Stimulated activated CD8-positive, alpha-beta memory T cell treated with anti-CD3 and anti-CD28 coated beads, Interleukin-12 subunit alpha, Interleukin-12 subunit beta, amount 100 ng/mL, for 1 hour (primary cell): ENCODE data around the gene PLEK2.
A peak's percentile ranks its signal among the peaks of the same experiment; 100 is the strongest.
"Not testable (repeated sequence)": the region's sequence is repeated elsewhere in the genome, so short reads cannot be mapped to it uniquely, and the experiment has no call there.

Experiments
- DNase-seq: peaks from one replicate; pipeline ENCODE4 v3.0.0-alpha.2; 2020; ENCODE audit warnings: low read depth

Gene PLEK2

GRCh38 chr14:67411820-67412421 is at the start of gene PLEK2:
Gene PLEK2 (minus strand): TSS chr14:67412165. CDS start chr14:67412059, 106 bp downstream.
- DNase-seq = peak; percentile 6

DNA sequence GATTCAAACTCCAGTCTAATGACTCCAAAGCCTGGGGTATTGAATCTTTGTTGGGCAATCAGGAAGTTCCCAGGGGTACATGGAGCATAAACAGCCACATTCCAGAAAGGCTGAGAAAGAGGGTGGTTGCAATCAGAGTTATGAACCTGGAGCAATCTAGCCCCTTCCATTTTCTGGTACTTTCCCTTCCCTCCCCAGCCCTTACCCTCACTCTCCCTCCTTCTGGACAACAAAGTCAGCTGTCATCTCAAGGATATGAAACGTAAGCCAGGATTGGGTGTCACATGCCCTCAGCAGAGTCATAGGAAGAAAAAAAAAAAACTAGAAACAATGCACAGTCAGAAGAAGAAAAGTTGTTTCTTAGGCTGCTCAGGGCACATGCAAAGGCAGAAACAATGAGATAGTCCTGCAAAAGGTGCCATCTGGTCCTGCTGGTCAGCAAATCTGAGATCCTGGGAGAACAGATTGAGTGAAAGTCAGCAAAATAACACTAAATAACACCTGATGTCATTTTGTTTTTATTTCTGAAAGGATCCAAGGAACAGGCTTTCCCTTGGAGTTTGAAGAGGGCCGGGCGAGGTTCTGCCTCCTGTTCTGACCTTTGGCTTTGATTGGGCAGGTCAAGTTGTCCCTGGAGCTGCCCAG is 49.5 kb upstream of the PLEK2 start:
- DNase-seq = no peak

DNA sequence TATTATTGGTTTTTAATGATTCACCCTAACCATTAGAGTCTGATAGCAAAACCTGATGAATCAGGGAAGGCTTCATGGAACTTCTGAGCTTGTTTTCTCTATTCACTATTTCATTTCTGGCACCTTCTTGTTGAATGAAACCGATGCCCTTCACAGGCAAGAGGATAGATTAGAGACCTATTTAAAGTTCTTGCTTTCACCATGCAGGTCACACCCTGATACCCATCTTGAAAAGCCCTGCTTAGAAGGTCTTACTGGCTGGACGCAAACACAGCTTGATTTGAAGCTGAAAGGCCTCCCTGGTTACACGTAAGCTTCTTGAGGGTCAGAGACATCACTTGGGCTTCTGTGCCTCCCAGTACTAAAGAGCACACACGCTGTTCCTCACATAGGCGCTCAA is 47.4 kb upstream of the PLEK2 start:
- no peak for DNase-seq

DNA sequence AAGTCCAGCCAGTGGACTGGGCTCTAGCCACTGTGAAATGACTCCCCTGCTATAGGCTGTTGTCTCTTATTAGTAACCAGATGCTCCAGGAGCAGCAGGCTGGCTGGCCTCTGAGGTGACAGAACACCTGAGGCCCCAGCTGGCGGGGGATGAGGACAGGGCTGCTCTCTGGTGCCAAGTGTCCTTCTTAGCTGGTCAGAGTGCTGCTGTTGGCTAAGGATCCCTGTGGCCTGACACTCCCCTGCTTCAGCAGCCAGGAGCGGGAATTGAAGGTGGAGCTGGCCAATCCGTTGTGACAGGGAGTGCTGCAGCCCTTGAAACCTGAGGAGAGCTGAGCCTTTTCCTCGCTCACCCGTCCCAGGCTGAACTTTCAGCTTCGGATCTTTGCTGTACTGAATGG is 45.8 kb upstream of the PLEK2 start:
- DNase-seq = no peak

- DNase-seq = no peak
Measured at GRCh38 chr14:67456732-67457131, 44.8 kb upstream of the PLEK2 start.

GRCh38 chr14:67453575-67454300 is 41.8 kb upstream of the PLEK2 start:
- no peak for DNase-seq

GRCh38 chr14:67451667-67452066 is 39.7 kb upstream of the PLEK2 start:
- DNase-seq = not testable (repeated sequence)

DNA sequence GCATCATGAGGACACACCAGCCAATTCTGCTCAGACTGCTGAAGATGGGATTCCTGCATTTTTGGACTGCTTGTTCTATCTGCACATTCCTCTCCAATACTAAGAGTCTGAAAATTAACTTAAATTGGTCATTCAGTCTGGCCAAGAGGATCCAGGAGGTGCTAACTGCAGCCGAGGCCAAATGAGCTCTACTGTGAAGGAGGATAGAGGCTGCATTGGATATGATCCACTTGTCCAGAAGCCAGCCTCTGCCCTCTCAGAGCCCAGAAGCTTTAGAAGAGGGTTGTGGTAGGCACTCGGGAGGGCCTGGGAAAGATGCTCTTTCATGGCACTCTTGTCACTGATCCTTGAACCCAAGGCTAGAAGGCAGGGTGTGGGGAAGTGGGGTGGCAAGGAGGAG is 37.1 kb upstream of the PLEK2 start:
- DNase-seq = no peak

DNA sequence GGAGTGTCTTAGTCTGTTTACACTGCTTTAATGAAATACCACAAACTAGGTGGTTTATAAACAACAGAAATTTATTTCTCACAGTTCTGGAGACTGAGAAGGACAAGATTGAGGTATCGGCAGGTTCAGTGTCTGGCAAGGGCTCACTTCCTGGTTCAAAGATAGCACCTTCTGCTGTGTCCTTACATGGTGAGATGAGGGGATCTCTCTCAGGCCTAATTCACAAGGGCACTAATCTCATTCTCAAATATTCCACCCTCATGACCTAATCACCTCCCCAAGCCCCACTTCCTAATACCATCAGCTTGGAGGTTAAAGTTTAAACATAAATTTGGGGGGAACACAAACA is 35.0 kb upstream of the PLEK2 start:
- DNase-seq = no peak

DNA sequence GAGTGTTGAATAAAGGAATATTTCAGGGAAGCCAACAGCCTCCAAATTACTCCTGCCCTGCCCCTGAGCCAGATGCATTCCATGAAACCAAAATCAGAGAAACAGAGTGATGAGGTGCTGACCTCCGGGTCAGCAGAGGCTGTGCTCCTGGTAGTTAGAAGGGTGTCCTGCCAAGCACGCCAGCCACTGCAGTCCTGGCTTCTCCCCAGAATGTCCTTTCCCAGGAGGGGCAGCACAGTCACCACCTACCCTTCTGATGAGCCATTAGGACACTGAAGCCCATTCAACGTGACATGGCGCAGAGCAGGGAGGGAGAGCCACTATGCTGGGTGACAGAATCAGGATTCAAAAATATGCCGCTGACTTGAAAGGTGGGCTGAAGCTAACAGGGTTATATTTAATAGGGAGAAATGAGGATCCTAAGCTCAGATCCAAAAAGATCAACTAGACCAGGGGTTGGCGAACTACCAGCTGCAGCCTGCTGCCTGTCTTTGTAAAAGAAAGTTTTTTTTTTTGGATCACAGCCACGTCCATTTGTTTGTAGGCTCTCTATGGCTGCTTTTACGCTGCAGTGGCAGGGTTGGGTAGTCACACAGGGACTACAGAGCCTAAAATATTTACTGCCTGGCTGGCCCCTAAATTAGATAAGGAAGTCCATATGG is 34.5 kb upstream of the PLEK2 start:
- DNase-seq = no peak

DNA sequence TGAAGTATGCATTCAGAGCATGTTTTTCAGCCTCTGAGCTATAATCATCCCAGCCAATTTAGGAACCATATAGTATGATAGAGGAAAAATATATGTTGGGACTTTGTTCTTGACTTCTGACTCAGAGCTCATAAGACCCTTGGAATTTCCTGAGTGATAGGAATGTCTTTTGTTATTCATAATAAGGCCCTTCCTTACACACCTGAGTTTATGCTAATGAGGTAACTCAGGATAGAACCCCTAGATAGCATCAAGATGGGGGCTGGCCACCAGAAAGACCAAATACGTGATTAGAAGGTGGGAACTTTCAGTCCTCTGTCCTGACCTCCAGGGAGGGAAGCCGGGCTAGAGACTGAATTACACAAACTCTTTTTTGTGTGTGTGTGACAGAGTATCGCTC is 32.4 kb upstream of the PLEK2 start:
- DNase-seq = no peak

DNA sequence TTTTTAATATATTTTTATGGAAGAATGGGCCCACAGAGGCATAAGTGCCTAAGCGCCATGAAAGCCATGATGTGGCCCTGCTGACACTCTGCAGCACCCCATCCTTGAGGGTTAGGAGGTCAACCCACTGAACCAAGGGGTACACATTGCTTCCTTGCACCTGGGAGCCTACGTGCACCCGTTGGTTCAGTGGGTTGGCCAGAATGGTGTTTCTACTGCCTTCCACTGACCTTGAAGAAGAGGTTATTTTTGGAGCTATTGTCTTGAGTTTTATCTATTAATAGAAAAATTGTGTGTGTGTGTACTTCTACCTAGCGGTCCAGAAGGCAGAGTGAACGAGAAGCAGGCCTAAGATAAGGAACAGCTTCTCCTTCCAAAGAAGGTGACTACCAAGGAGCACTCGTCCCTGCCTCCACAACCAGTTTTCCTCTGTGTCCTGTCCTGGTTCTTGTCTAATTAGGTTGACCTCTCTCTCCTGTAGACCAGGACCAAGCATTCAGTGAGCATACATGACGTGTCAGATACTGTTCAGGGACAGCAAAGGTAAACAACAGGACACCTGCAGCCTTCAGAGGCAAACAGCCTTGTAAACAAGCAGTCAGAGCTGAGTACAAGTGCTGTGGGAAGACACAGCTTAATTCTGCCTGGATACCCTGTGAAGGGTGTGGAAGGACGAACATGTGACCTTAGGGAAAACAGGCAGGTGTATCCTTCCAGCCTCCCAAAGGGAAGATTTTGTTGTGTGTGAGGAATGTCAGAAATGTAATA is 30.4 kb upstream of the PLEK2 start:
- DNase-seq = no peak

DNA sequence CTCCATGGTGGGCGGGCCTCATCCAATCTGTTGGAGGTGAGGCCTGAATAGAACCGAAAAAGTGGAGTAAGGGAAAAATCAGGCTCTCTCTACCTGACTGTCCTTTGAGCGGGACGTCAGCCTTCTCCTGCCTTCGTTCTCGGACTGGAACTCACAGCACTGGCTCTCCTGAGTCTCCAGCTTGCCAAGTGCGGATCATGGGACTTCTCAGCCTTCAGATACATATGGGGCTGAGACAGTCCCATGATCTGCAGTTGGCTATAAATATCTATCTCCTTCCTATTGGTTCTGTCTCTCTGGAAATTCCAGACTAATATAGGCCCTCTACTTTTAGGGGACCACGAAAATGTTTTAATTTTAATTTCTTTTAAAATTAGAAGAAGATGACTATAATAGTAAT is 29.7 kb upstream of the PLEK2 start:
- no peak for DNase-seq

- DNase-seq = no peak
Measured at GRCh38 chr14:67441256-67441655, 29.3 kb upstream of the PLEK2 start.

GRCh38 chr14:67440513-67440912 is 28.5 kb upstream of the PLEK2 start:
- DNase-seq = no peak

DNA sequence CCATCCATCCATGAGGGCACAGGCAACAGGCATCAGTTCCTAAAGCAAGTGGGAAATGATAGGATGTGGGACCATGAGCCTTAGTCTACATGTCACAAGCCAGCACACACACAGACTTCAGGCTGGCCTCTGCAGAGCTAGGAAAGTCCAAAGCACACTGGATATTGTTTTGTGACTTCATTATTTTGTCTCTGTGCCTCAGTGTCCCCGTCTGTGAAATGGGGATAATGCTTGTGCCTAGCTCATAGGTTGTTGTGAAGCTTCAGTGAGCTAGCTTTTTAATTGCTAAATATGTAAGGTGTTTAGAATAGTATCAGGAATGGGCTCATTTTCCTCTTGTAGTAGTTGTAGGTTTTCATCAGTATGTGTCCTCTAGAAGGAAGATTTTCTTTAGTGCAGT is 27.0 kb upstream of the PLEK2 start:
- DNase-seq = no peak

DNA sequence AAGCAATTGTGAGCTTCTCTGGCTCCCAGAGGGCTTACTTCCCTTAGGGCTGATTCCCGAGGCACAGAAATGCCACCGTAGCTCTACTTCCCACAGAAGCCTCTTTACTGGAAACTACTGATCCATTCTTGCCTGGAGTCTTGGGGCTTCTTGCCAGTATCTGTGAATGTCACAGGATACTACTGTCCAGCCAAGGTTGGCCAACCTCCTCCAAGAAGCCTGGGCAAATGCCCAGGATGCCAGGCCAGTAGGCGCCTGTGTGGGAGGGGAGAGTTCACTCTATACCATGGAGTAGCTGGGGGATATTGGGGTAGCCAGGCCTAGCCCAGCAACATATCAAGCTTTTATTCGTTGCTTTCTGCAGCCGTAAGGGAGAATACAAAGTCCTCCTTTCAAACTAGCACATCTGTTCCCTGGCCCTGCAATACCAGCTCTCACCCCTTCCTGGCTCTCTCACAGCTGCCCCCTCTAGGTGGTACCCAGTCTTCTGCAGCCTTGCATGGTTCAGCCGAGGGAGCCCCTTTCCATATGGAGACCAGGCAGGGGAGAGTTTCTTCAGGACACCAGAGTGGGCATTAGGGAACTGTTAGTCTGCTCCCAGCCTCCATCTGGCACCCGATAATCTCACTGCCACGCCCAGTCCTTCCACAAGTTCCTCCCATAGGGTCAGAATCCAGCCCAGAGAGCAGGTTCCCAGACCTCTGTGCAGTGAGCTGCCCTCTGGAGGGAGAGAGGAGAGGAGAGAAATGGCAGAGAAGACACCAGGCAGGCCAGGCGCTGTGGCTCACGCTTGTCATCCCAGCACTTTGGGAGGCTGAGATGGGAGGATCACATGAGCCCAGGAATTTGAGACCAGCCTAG is 24.3 kb upstream of the PLEK2 start:
- DNase-seq = no peak

DNA sequence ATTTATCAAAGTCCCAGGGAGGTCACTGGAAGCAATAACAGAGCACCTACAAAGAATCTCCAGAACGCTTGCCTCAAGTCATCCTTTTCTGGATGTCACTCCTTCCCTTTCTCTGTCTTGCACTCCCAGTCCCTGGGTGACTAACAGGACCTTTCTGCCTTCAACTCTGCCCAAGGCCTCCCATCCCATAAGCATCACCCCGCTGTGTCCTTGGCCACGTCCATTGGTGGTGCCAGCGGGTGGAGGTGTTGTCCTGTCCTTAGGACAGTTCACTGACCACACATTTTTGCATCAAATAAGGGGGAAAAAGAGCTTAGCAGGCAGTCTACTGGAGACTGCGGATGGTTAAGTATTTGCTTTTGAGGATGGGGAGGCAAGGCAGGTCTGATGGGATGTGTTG is 23.6 kb upstream of the PLEK2 start:
- DNase-seq = no peak

DNA sequence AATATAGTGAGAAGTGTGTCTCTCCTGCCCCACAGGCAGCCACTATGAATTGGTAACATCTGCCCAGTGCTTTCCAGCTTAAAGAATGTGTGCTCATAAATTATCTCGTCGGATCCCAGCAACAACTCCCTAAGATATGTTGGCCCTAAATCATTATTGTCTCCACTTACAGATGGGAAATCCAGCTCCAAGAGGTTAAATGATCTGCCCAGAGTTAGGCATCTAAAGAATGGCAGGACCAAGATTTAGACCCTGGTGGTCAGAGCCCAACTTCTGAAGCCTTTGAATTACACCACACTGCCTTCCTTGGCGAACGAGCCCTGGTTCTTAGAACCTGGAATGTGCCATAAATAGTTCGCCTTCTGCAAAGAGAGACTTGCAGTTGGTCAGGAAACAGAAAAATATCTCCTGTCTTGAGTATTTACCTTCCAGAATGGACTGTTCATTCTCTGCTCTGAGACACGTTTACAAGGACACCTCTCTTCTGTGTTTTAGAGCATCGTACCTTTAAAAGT is 20.1 kb upstream of the PLEK2 start:
- no peak for DNase-seq

DNA sequence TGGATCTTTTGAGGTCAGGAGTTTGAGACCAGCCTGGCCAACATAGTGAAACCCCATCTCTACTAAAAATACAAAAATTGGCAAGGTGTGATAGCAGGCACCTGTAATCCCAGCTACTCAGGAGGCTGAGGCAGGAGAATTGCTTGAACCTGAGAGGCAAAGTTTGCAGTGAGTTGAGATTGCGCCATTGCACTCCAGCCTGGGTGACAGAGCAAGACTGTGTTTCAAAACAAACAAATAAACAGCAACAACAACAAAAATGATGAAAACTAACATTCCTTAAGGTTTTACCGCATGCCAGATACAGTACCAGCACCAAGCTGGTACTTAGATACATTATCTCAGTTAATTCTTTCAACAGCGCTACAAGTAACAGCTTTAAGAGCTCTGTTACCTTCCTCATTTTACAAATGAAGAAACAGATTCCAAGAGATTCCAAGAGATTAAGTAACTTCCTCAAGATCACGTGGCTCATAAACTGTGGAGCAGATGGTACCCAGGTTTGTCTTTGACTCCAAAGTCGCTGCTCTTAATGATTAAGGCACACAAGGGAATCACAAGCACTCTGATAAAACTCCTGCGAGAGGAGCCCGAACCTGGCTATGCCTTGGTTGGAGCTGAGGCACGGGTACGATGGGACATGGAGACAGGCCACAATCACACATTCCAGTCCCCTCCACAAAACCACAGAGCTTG is 17.7 kb upstream of the PLEK2 start:
- DNase-seq = no peak
